Parathyroid adenoma (tissue), 2 donors: ENCODE data around the gene PAN3.

ENCODE experiments used
- H2AFZ ChIP-seq: fragments of 300-600 bp; sonication (generic); one replicate; pipeline ENCODE4 v1.7.0; 2017; ENCODE audit warnings: antibody characterized with exemption, mild to moderate bottlenecking
- H3K27ac ChIP-seq: fragments of 300-600 bp; sonication (generic); one replicate; pipeline ENCODE4 v1.7.0; 2017
- H3K27me3 ChIP-seq: fragments of 300-600 bp; sonication (generic); one replicate; pipeline ENCODE4 v1.7.0; 2017; ENCODE audit warnings: low read length; ENCODE audit not compliant: control insufficient read depth, insufficient read depth
- H3K36me3 ChIP-seq: fragments of 300-600 bp; sonication (generic); one replicate; pipeline ENCODE4 v1.7.0; 2017; ENCODE audit warnings: low read length; ENCODE audit not compliant: control insufficient read depth, insufficient read depth
- H3K4me1 ChIP-seq: fragments of 300-600 bp; sonication (generic); one replicate; pipeline ENCODE4 v1.7.0; 2017; ENCODE audit warnings: control low read depth
- H3K4me2 ChIP-seq: fragments of 300-600 bp; sonication (generic); one replicate; pipeline ENCODE4 v1.7.0; 2017; ENCODE audit warnings: low read length
- H3K4me3 ChIP-seq: fragments of 300-600 bp; sonication (generic); one replicate; pipeline ENCODE4 v1.7.0; 2017; ENCODE audit warnings: low read depth, low read length
- H3K79me2 ChIP-seq: fragments of 300-600 bp; sonication (generic); one replicate; pipeline ENCODE4 v1.7.0; 2017; ENCODE audit warnings: control low read depth
- H3K9ac ChIP-seq: fragments of 300-600 bp; sonication (generic); one replicate; pipeline ENCODE4 v1.7.0; 2017; ENCODE audit warnings: mild to moderate bottlenecking
- H3K9me3 ChIP-seq: fragments of 300-600 bp; sonication (generic); one replicate; pipeline ENCODE4 v1.7.0; 2017; ENCODE audit warnings: low read length; ENCODE audit not compliant: control insufficient read depth
- TF ChIP-seq, protein P1 (sequence below): fragments of 300-600 bp; sonication (generic); IDR thresholded peaks from one replicate; pipeline ENCODE4 v1.7.0; 2017; ENCODE audit warnings: antibody characterized with exemption, mild to moderate bottlenecking
- donor health status: primary hyperparathyroidism.

Gene PAN3

DNA sequence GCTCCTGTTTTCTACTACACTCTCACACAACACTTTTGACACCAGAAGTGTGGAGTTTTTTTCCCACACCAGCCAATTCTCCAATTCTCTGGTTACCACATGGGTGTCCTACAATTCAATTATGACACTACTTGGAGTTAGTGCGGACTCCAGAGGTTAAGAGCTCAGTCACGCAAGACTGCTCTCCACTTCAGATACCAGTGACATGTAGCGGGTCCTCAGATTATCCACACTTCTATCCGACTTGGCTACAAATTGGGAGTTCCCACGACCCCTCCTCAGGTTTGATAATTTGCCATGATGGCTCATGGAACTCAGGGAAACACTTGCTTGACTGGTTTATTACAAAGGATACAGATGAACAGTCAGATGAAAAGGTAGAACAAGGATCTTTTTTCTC lies 32.9 kb downstream of the PAN3 start:
- no peak overlapping the region for H3K9ac ChIP-seq
- H3K4me1 ChIP-seq: no peaks in the 10 kb centered on the region
- no peaks in the 10 kb centered on the region for H3K27me3 ChIP-seq
- no peak overlapping the region for H3K4me3 ChIP-seq
- no peaks in the 10 kb centered on the region for H3K36me3 ChIP-seq
- H3K9me3 ChIP-seq: no peaks in the 10 kb centered on the region
- no peak overlapping the region for H3K4me2 ChIP-seq
- H3K79me2 ChIP-seq: peaks cover 3% of the 10 kb centered on the region
- TF ChIP-seq, protein P1, sequence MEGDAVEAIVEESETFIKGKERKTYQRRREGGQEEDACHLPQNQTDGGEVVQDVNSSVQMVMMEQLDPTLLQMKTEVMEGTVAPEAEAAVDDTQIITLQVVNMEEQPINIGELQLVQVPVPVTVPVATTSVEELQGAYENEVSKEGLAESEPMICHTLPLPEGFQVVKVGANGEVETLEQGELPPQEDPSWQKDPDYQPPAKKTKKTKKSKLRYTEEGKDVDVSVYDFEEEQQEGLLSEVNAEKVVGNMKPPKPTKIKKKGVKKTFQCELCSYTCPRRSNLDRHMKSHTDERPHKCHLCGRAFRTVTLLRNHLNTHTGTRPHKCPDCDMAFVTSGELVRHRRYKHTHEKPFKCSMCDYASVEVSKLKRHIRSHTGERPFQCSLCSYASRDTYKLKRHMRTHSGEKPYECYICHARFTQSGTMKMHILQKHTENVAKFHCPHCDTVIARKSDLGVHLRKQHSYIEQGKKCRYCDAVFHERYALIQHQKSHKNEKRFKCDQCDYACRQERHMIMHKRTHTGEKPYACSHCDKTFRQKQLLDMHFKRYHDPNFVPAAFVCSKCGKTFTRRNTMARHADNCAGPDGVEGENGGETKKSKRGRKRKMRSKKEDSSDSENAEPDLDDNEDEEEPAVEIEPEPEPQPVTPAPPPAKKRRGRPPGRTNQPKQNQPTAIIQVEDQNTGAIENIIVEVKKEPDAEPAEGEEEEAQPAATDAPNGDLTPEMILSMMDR: no peak
- no peak overlapping the region for H3K27ac ChIP-seq
- no peak overlapping the region for H2AFZ ChIP-seq

GRCh38 chr13:28172947-28173346 lies 34.6 kb downstream of the PAN3 start:
- no peak overlapping the region for H3K9ac ChIP-seq
- TF ChIP-seq, protein P1: no peak

DNA sequence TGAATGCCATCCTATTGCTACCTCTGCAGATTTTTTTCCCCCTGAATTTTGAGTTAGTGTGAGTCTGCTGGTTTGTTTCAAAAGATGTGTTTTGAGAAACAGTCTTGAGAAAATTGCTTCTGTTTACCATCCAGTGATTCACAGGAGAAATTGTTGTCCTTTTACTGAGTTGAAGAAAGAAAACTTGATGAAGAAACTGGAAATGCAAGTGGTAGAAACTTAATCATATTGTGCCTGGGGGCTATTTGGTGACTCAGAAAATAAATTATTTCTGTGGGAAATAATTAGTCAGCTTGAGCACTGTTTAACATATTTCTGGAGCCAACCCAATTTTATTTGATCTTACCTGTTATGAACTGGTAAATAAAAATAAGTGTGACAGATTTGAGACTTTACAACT lies 35.4 kb downstream of the PAN3 start:
- Histone ChIP-seq H2AFZ (no peak overlapping the region), H3K4me2 (no peak overlapping the region), H3K9ac (no peak overlapping the region), H3K79me2 (peaks cover 3% of the 10 kb centered on the region), H3K36me3 (no peaks in the 10 kb centered on the region), H3K27ac (no peak overlapping the region), H3K4me1 (no peaks in the 10 kb centered on the region), H3K27me3 (no peaks in the 10 kb centered on the region), H3K4me3 (no peak overlapping the region), H3K9me3 (no peaks in the 10 kb centered on the region)
- TF ChIP-seq, protein P1: no peak

More at GRCh38 chr13:28172947-28173346, 34.6 kb downstream of the PAN3 start:
- H3K27me3 ChIP-seq: no peaks in the 10 kb centered on the region
- H3K9me3 ChIP-seq: no peaks in the 10 kb centered on the region
- H3K4me3 ChIP-seq: no peak overlapping the region
- no peaks in the 10 kb centered on the region for H3K4me1 ChIP-seq
- H3K27ac ChIP-seq: no peak overlapping the region
- no peaks in the 10 kb centered on the region for H3K36me3 ChIP-seq
- no peak overlapping the region for H2AFZ ChIP-seq
- H3K4me2 ChIP-seq: no peak overlapping the region
- peaks cover 3% of the 10 kb centered on the region for H3K79me2 ChIP-seq

DNA sequence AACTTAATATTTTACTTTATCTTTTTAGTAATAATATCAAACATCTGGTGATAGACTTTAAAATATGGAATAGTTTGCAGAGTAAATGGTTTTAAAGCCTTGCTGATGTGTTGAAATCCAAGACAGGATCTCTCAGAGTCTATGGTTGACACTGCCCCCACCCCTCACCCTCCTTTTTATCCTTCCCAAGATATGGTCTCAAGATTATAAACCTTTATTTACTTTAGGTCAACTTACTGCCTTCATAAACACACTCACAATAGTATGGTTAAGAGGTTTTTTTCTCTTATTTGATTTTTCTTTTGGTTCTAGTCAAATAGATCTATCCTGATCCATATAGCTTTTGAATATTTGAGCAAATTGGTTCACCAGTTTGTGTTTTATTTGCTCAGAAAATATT lies 39.0 kb downstream of the PAN3 start:
- H2AFZ ChIP-seq: no peak overlapping the region
- no peaks in the 10 kb centered on the region for H3K36me3 ChIP-seq
- H3K9ac ChIP-seq: no peak overlapping the region
- no peaks in the 10 kb centered on the region for H3K9me3 ChIP-seq
- no peaks in the 10 kb centered on the region for H3K27me3 ChIP-seq
- no peak overlapping the region for H3K27ac ChIP-seq
- no peaks in the 10 kb centered on the region for H3K4me1 ChIP-seq
- H3K4me3 ChIP-seq: no peak overlapping the region
- TF ChIP-seq, protein P1: no peak
- no peaks in the 10 kb centered on the region for H3K79me2 ChIP-seq
- no peak overlapping the region for H3K4me2 ChIP-seq

- H3K4me3 ChIP-seq: no peak overlapping the region
- no peaks in the 10 kb centered on the region for H3K27me3 ChIP-seq
- no peaks in the 10 kb centered on the region for H3K79me2 ChIP-seq
- H3K4me2 ChIP-seq: no peak overlapping the region
- H3K27ac ChIP-seq: no peak overlapping the region
- H3K4me1 ChIP-seq: no peaks in the 10 kb centered on the region
- H3K9ac ChIP-seq: no peak overlapping the region
- TF ChIP-seq, protein P1: no peak
- H2AFZ ChIP-seq: no peak overlapping the region
- H3K36me3 ChIP-seq: no peaks in the 10 kb centered on the region
- H3K9me3 ChIP-seq: no peaks in the 10 kb centered on the region
Observed at GRCh38 chr13:28177877-28178276, 39.5 kb downstream of the PAN3 start.
